ENCODE data around the gene ADCY2. TPM values are rescaled to one million over a fixed set of nuclear protein-coding genes. Genes with fewer than 3 reads are reported as not detected.

The ADCY2 gene
- total RNA-seq: not detected in 2 replicates

GRCh38 chr5:7395947-7396712, at the start of gene ADCY2:
ADCY2 (plus strand) TSS chr5:7396138; CDS start chr5:7396297, 159 bp downstream.

GRCh38 chr5:7850395-7851239, 454.7 kb downstream of the ADCY2 start, which contains the start of gene CFAP90:
CFAP90 (minus strand) TSS chr5:7851133; CDS start chr5:7851021, 112 bp downstream.

GRCh38 chr5:7868773-7869473, 473.0 kb downstream of the ADCY2 start, which contains the start of the genes FASTKD3 and MTRR:
FASTKD3 (minus strand) TSS chr5:7869031; CDS start chr5:7868083, 948 bp downstream.
MTRR (plus strand) TSS chr5:7869148; CDS start chr5:7870795, 1,647 bp downstream.

Measured in endothelial cell of coronary artery (primary cell).